NCI-H2227 treated with DMSO at 0.1 percent for 48 hours (cell line): Measurements from ENCODE around the gene SUPT20H.
"Not testable (repeated sequence)": the region's sequence is repeated elsewhere in the genome, so short reads cannot be mapped to it uniquely, and the experiment has no call there.

ENCODE experiments used
- DNase-seq: peaks from one replicate; lab custom pipeline; 2025; lab: John Stamatoyannopoulos, UW

SUPT20H gene

GRCh38 chr13:37069597-37070103, 10.2 kb upstream of the SUPT20H start:
- no peak for DNase-seq

GRCh38 chr13:37068962-37069361, 9.5 kb upstream of the SUPT20H start:
- DNase-seq: no peak

- no peak for DNase-seq
Observed at GRCh38 chr13:37067874-37068273, 8.4 kb upstream of the SUPT20H start.

- no peak for DNase-seq
Observed at GRCh38 chr13:37065890-37066526, 6.5 kb upstream of the SUPT20H start.

GRCh38 chr13:37059848-37060192, 332 bp upstream of the SUPT20H start:
- DNase-seq: no peak

GRCh38 chr13:37056228-37056627, 3.3 kb downstream of the SUPT20H start:
- DNase-seq: not testable (repeated sequence)

- DNase-seq: not testable (repeated sequence)
Observed at GRCh38 chr13:37053111-37053510, 6.4 kb downstream of the SUPT20H start.

- no peak for DNase-seq
Observed at GRCh38 chr13:37049810-37050209, 9.7 kb downstream of the SUPT20H start.

- DNase-seq: no peak
Observed at GRCh38 chr13:37047846-37048245, 11.6 kb downstream of the SUPT20H start.

- DNase-seq: peak; percentile 56
Observed at GRCh38 chr13:37047032-37047431, 12.5 kb downstream of the SUPT20H start.

- DNase-seq: no peak
Observed at GRCh38 chr13:37046062-37046461, 13.4 kb downstream of the SUPT20H start.

GRCh38 chr13:37040789-37041188, 18.7 kb downstream of the SUPT20H start:
- no peak for DNase-seq

GRCh38 chr13:37039896-37040295, 19.6 kb downstream of the SUPT20H start:
- DNase-seq: no peak

GRCh38 chr13:37037241-37037640, 22.2 kb downstream of the SUPT20H start:
- DNase-seq: no peak

- DNase-seq: no peak
Observed at GRCh38 chr13:37029617-37030016, 29.9 kb downstream of the SUPT20H start.

- DNase-seq: no peak
Observed at GRCh38 chr13:37027639-37028038, 31.8 kb downstream of the SUPT20H start.

- DNase-seq: no peak
Observed at GRCh38 chr13:37026771-37027170, 32.7 kb downstream of the SUPT20H start.

- DNase-seq: no peak
Observed at GRCh38 chr13:37023871-37024270, 35.6 kb downstream of the SUPT20H start.

- no peak for DNase-seq
Observed at GRCh38 chr13:37014609-37015008, 44.9 kb downstream of the SUPT20H start.

GRCh38 chr13:37011788-37012187, 47.7 kb downstream of the SUPT20H start:
- DNase-seq: no peak

GRCh38 chr13:37011002-37011401, 48.5 kb downstream of the SUPT20H start:
- DNase-seq: no peak

- no peak for DNase-seq
Observed at GRCh38 chr13:37010424-37010823, 49.1 kb downstream of the SUPT20H start.

- DNase-seq: no peak
Observed at GRCh38 chr13:37009692-37010091, 49.8 kb downstream of the SUPT20H start.

GRCh38 chr13:37001921-37002250, 57.6 kb downstream of the SUPT20H start:
- peak; percentile 27 for DNase-seq
